ENCODE data around the gene ASGR1.

DNA sequence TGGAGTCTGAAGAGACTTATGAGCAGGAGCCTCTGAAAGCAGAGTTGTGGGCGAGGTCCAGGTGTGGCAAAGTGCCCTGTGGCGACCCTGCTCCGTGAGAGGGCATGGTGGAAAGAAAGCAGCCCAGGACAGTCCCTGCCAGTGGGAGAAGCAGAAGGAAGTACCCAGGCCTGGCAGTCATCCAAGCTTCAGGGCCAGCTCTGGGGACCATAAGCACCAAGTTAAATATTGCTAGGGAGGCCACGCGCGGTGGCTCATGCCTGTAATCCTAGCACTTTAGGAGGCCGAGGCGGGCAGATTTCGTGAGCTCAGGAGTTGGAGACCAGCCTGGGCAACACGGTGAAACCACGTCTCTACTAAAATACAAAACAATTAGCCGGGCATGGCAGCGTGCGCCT, 4.9 kb upstream of the ASGR1 start:
- TF ChIP-seq, protein P1, sequence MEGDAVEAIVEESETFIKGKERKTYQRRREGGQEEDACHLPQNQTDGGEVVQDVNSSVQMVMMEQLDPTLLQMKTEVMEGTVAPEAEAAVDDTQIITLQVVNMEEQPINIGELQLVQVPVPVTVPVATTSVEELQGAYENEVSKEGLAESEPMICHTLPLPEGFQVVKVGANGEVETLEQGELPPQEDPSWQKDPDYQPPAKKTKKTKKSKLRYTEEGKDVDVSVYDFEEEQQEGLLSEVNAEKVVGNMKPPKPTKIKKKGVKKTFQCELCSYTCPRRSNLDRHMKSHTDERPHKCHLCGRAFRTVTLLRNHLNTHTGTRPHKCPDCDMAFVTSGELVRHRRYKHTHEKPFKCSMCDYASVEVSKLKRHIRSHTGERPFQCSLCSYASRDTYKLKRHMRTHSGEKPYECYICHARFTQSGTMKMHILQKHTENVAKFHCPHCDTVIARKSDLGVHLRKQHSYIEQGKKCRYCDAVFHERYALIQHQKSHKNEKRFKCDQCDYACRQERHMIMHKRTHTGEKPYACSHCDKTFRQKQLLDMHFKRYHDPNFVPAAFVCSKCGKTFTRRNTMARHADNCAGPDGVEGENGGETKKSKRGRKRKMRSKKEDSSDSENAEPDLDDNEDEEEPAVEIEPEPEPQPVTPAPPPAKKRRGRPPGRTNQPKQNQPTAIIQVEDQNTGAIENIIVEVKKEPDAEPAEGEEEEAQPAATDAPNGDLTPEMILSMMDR (IDR thresholded peaks at IDR 0.05), result no peak
- no peak for TF ChIP-seq POLR2A (IDR thresholded peaks at IDR 0.05)
- TF ChIP-seq EP300 (IDR thresholded peaks at IDR 0.05), result no peak
